Right atrium auricular region (tissue), 2 donors: ENCODE measurements around the gene DPF3. TPM values are rescaled to one million over a fixed set of nuclear protein-coding genes. Genes with fewer than 3 reads are reported as not detected.
A peak's percentile ranks its signal among the peaks of the same experiment; 100 is the strongest.

Source experiments
- DNase-seq: peaks from one replicate; pipeline ENCODE4 v3.0.0-alpha.2; 2019; ENCODE audit warnings: low spot score
- H3K27ac ChIP-seq, 2 donors: fragments of 200-600 bp; sonication (generic); 1 replicate in 1 of 2; 2 replicates in 1 of 2; pipeline ENCODE4 v1.5.1; 2016 to 2019
- H3K27me3 ChIP-seq, 2 donors: fragments of 200-600 bp; sonication (generic); one replicate each; pipeline versions ENCODE4 v1.5.1 to v1.6.0; 2017 to 2019
- H3K36me3 ChIP-seq: fragments of 200-600 bp; sonication (generic); one replicate; pipeline ENCODE4 v1.5.1; 2016
- H3K4me1 ChIP-seq, 2 donors: fragments of 200-600 bp; sonication (generic); one replicate each; pipeline versions ENCODE4 v1.5.1 to v1.6.0; 2017 to 2019
- H3K4me3 ChIP-seq, 2 donors: fragments of 200-600 bp; sonication (generic); 1 replicate in 1 of 2; 2 replicates in 1 of 2; pipeline ENCODE4 v1.5.1; 2017 to 2019; ENCODE audit warnings: mild to moderate bottlenecking in 1 of 2, moderate library complexity in 1 of 2
- H3K9me3 ChIP-seq, 2 donors: fragments of 200-600 bp; sonication (generic); one replicate each; pipeline ENCODE4 v1.5.1; 2019
- CTCF ChIP-seq, 2 donors: fragments of 200-600 bp; sonication (generic); IDR thresholded peaks; one replicate each; pipeline ENCODE4 v1.5.1; 2019; ENCODE audit warnings: antibody characterized with exemption in 2 of 2
- total RNA-seq, 2 donors: library from RNA; depleted of rRNA; stranded (reverse); fragments of >200 nt; gene quantifications; one replicate each; pipeline ENCODE4 v1.1.0, GENCODE V29; 2016

DPF3 gene
- total RNA-seq, 2 donors from 2014 or later = 14.7 to 26.6 TPM

- Histone ChIP-seq H3K9me3 (no peaks in the 10 kb centered on the region), H3K4me1 (peaks cover 0 to 17% of the 10 kb centered on the region in 2 donors), H3K4me3 (no peak overlapping the region), H3K27ac (no peak overlapping the region), H3K27me3 (no peaks in the 10 kb centered on the region), H3K36me3 (no peaks in the 10 kb centered on the region)
- TF ChIP-seq CTCF (IDR thresholded peaks at IDR 0.05) = no peak
- no peak for DNase-seq
These were observed 9.8 kb upstream of the DPF3 start for GRCh38 chr14:72903716-72904115.

- Histone ChIP-seq H3K27me3 (no peaks in the 10 kb centered on the region), H3K4me3 (no peak overlapping the region), H3K27ac (no peak overlapping the region), H3K36me3 (no peaks in the 10 kb centered on the region), H3K9me3 (no peaks in the 10 kb centered on the region), H3K4me1 (peaks cover 0 to 10% of the 10 kb centered on the region in 2 donors)
- no peak for TF ChIP-seq CTCF (IDR thresholded peaks at IDR 0.05)
- DNase-seq = no peak
These were observed 9.1 kb upstream of the DPF3 start for GRCh38 chr14:72902801-72903530.

- Histone ChIP-seq H3K36me3 (no peaks in the 10 kb centered on the region), H3K4me3 (no peak overlapping the region), H3K27ac (no peak overlapping the region), H3K9me3 (no peaks in the 10 kb centered on the region), H3K4me1 (no peaks in the 10 kb centered on the region), H3K27me3 (no peaks in the 10 kb centered on the region)
- TF ChIP-seq CTCF (IDR thresholded peaks at IDR 0.05) = no peak
- DNase-seq = no peak
These were observed 7.5 kb upstream of the DPF3 start for GRCh38 chr14:72901361-72901760.

GRCh38 chr14:72898448-72898847 lies 4.5 kb upstream of the DPF3 start:
- Histone ChIP-seq H3K9me3 (no peaks in the 10 kb centered on the region), H3K27me3 (no peaks in the 10 kb centered on the region), H3K36me3 (no peaks in the 10 kb centered on the region), H3K27ac (no peak overlapping the region), H3K4me3 (no peak overlapping the region), H3K4me1 (peaks cover 0 to 10% of the 10 kb centered on the region in 2 donors)
- no peak for DNase-seq
- TF ChIP-seq CTCF (IDR thresholded peaks at IDR 0.05) = no peak

GRCh38 chr14:72894623-72895378 lies 900 bp upstream of the DPF3 start:
- no peak for DNase-seq
- H3K4me3 ChIP-seq = peak overlapping the region; percentile 49 to 83
- H3K27ac ChIP-seq = peak overlapping the region; percentile 86 to 88
- H3K36me3 ChIP-seq = no peaks in the 10 kb centered on the region
- peaks cover 0 to 29% of the 10 kb centered on the region in 2 donors for H3K4me1 ChIP-seq
- no peak for TF ChIP-seq CTCF (IDR thresholded peaks at IDR 0.05)
- no peaks in the 10 kb centered on the region for H3K27me3 ChIP-seq
- no peaks in the 10 kb centered on the region for H3K9me3 ChIP-seq
